ENCODE results near the gene MVK. TPM values are rescaled to one million over a fixed set of nuclear protein-coding genes. Genes with fewer than 3 reads are reported as not detected.

MVK gene
- total RNA-seq (2014; rRNA removed), result 13.8 and 15.3 TPM in 2 replicates
- polyA plus RNA-seq (2012), result 17.7 TPM

DNA sequence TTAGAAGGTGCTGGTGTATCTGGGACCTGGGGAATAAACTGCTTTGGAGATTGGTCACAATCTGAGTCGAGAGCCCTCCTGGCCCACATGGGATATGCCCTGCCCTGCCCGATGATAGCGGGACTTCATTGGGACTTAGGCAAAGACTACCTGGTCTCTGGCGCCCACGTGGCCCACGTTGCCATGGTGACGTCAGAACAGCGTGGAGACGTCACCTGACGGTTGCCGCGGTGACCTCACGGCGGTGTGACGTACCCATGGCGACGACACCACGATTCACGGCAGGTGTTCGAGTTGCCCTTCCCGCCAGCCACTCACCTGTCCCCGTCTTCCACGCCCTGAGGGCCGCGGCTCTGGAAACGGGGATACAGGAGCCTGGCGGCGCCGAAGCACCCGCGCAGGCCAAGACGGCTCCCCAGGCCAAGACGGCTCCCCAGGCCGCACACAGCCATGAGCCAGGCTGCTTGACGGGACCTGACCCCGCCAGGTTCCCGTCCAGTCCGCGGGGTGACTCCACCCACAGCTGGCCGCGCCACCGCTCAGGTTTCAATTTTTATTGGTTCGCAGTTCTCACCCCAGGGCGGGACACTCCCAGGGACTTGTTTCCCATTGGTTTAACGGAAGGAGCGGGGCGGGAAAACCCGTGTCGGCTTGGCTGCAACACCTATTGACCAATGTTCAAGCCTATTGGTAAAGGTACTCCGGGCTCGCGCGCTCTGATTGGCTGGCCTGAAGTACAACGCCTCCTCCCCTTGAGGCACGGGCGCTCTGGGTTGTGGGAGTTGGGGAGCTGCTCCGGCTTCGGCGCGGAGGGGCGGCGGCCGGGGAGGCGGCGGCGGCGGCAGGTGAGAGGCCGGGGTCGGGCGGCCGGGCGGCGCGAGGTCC is at the start of gene MVK, which contains the start of gene MMAB:
MVK (plus strand) TSS at position 766 of the 885 bp plus-strand sequence. CDS start 1,029 bp downstream, outside the sequence.
MMAB (minus strand) TSS at position 476 of the 885 bp plus-strand sequence; CDS start at position 452, 24 bp downstream.
- DNase-seq (ENCODE audit: low read depth), result peak; percentile 97

DNA sequence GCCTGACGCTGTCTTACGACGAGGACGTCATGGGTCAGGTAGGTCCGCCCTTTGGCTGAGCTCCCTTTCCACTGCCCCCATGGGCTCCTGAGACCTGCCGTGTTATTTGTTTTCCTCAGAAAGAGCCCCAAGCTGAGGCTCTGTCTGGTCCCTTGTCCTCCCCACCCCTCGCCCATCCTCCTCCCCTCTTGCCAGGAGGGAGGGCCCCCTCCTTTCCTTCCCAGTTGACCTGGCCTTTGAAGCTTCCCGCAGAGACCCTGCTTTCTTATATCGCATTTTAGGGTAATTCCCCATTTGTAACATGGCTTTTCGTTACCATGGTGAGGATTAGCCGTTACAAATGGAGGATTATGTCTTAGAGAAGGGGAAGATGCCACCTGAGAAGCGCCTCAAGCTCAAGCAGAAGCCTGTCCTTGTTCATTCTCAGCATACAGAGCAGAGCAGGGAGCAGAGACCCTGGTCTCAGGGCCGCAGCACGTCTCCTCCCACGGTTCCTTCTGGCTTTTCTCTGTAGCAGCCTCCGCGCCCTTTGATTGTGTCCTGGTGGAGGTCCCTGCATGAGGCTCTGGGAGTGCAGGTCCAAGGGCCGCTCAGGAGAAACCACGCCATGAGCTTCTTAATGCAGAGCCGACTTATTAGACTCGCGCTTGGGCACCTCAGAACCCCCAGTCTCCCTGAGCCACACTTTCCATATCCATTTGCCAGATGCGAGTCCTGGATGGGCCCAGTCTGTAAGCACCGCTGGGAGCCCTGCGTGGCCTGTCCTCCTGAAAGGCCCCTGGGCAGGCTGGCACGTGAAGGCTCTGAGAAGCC is 48.9 kb upstream of the MVK start:
- no peak for DNase-seq (ENCODE audit: low read depth)

DNA sequence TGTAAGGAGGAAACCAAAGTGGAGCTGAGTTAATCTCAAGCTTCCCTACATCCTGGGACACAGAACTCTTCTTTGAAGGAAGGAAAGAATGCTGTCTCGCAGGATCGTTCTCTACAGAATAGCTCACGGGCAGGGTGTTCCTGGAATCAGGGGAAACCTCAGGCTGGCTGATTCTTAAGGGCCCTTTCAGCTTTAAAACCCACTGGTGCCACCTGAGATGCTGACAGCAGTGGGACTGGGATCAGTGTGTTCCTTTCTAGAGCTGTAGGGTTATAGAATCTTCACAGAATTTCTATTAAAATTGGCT is 48.4 kb upstream of the MVK start:
- no peak for DNase-seq (ENCODE audit: low read depth)

DNA sequence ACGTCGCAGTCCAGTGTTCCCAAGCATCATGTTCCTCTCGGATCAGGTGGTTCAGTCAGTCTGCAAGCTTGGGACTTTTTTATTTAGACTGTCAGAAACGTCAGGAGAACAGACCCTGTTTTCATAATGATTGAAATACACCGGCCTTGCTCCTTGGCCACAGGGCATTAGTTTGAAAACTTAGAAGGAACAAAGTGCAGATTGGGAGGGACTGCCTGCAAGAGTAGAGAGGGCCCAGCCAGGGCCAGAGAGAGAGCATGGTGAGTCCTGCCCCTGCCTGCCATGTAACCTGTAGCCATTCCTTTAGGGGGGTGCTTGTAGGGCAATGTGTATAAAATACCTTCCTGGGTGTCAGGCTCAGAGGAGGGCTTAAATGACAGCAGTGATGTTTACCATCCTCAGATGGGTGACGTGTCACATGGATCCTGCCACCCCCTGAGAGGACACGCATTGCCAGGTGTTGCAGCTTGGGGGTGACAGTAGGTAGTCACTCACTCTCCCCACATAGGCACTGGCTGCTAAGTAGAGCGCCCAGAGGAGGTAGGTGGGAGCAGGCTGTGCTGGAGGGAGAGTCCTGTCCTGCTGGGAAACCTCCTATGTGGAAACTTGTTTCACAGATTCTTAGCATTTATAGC is 46.0 kb upstream of the MVK start:
- DNase-seq (ENCODE audit: low read depth), result no peak

DNA sequence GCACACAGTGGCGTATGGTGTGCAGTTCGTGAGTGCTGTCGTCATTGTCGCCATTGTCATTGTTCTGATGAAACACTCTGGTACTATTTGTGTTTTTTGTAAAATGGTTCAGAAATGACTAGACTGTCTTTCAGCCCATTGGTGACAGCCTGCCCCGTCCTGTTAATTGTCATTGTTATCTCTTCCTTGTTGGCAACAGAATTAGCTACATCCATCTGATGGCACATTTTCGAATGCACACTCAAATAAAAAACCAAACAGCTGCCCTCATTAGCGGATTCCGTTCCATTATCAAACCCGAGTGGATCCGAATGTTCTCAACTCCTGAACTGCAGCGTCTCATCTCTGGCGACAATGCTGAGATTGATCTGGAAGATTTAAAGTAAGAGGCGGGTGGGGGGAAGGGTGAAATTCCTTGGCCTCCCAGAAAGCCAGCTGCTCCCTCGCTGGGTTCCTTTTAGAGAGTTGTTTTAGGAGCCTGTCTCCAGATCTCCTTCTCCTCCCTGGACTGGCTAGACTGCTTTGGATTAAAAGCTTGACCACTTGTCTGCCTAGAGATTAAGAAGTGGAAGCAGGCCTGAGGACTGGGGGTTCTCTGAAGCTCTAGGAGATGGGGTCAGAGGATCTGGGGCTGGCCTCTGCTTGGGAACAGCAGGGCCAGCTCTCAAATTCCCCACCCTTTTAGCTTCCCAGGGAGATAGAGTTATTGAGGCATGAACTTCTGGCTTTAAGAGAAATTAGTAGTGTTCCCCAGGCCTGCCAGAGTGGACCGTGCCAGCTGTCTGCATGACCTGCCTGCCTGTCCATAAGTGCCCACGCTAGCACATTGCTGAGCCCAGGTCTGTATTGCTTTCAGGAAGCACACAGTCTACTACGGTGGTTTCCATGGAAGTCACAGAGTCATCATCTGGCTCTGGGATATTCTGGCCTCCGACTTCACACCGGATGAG is 43.6 kb upstream of the MVK start:
- DNase-seq (ENCODE audit: low read depth), result no peak

DNA sequence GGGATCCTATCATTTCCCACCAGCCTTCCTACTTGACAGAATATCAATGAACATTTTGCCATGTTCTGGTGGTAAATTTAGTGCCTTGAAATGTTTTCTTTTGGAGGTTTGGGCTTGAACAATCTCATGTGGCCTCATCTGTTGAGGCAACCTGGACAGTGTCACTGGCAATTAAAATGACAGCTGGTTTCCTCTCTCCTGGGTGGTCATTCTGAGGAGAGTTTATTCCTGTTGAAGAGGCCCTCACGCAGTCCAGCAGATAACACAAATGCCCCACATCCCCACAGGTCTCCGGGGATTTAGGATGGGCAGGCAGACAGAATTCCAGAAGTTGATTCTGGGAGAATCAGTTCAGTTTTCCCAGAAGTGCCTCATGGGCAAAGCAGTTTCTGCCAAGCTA is 42.2 kb upstream of the MVK start:
- no peak for DNase-seq (ENCODE audit: low read depth)

DNA sequence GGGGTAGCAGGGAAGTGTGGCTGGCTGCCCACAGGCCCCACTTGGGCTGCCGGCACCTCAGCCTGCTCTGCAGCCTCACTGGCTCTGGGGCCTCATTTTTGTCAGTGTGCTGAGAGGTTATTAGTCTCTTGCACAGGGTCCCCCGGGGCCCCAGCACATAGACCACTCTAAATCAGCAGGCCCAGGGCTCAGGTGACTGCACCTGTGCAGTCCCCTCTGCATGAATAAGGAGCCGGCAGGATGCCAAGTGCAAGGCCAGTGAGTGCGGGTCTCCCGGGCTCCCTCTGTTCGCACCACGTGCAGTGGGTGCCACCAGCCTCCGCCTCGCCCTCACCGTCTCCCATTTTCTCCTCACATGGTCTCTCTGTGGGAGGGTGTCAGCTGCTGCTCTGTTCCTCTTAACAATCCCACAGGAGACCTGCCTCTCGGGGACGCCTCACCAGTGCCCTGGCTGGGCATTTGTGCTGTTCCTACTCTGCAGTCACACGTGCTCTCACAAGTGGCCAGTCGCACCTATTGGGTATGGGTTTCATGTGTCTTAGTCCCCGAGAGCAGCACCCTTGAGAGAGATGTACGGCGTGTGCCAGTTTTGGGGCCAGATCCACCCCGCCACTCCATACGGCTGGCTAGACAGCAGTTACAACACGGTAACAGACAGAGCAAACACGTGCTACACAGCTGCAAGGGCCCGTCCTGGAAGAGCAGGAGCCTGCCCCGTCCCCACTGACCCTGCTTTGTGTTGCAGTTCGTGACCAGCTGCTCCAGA is 40.7 kb upstream of the MVK start:
- no peak for DNase-seq (ENCODE audit: low read depth)

DNA sequence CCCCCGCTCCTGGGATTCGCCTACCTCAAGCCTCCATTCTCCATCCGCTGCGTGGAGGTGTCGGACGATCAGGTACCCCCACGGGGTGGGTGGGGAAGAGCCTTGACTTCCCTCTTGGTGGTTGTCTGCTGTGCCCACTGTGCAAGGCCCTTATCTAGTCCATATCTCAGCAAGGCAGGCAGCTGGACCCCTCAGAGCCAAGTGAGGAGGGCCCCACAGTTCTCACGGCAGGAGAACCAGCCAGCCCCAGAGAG is 40.2 kb upstream of the MVK start:
- no peak for DNase-seq (ENCODE audit: low read depth)

DNA sequence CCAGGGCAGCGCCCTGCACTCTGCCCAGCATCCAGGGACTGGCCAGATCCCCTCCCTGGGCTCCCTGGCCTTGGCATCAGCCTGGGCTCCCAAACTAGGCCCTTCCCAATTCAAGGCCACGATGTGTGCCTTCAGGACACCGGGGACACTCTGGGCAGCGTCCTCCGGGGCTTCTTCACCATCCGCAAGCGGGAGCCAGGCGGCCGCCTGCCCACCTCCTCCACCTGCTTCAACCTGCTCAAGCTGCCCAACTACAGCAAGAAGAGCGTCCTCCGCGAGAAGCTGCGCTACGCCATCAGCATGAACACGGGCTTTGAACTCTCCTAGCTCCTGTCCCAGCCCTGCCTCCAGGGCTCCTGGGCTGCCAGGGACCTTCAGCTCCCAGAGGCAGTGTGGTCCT is 39.1 kb upstream of the MVK start:
- no peak for DNase-seq (ENCODE audit: low read depth)

DNA sequence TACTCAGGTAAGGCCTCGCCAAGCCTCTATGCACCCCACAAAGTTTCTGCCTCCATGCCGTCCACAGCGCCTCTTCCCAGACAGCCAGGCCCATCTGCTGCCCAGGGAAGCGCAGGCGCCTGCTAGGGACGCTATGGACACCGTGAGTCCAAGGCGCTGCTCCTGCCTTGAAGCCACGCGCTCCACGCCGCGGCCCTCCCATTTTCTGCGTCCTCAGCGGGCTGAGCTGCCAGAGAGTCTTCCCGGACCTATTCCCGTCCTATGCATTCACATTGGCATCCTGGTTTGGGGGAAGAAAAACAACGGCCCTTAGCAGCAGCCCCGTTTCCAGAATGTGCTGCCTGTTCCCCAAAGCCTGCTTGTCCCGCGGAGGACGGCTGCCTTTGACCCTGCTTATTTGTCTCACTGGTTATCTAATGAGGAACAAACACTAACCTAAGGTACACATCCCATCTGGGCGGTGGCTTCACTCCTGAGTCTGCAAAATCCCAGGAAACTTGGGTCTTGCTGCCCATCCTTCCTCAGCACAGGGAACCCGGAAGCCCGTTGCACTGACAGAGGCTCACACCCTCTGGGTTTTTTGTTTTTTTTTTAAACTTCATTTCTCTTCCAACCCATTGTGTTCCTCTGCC is 38.2 kb upstream of the MVK start:
- DNase-seq (ENCODE audit: low read depth), result no peak

DNA sequence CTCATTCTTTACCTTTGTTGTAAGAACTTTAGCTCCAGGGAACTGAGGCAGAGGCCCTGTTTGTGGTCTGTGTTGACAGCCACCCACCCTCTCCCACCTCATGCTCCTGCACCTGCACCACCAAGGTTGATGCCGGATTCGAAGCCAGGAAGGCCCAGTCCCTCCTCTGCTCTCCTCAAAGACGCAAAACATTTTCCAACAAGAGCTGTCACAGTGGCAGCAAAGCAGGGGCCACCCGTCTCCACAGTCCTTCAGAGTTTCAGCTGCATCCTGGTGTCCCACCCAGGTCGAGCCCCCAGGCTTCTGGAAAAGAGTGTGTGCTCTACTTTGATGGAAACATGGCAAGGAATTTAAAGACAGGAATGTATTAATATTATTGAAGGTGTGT is 37.7 kb upstream of the MVK start:
- DNase-seq (ENCODE audit: low read depth), result no peak

DNA sequence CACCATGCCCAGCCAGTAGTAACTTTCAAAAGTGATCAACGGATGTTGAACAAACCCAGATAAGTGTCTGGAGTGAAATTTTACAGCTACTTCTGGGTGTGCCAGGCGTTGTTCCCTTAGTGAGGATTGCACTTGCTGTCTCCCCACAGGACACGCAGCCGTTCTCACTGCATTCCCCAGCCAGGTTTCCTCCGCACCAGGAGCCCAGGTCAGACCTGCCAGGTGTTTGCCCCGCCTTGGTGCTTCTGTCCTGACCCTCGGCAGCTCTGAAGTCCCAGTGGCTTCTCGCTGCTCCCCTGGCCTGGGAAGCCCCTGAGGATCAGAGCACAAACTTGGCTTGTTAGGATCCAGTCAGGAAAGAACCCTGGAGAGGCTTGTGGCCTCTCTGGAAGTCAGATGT is 36.5 kb upstream of the MVK start:
- no peak for DNase-seq (ENCODE audit: low read depth)

DNA sequence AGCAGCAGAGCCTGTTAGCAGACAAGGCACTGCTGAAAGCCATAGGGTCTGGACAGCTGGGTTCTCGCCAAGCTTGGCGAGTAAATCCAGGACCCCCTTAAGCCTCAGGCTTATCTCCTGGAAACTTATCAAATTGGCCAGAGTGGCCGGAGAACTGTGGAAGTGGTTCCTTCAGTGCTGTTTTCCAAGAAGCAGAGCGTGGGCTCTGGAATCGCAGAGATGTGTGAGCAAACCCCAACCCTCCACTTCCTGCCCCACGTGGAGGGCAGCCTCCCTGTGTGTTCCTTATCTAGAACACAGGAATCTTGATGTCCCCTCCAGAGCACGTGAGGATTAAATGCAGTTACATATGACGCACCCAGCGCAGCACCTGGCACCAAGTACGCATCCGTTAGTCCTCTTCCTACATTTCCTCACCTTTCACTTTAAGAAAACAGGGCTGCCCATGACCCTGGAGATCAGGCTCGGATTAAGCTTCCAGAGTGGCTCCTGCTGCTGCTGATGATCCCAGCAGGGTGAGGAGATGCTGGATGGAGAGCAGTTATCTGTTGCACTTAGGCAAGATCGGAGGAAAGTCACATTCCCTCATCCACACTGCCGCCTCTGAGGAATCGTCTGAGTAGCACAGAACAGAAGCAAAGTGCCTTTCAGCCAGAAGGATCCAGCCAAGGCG is 35.3 kb upstream of the MVK start:
- no peak for DNase-seq (ENCODE audit: low read depth)

DNA sequence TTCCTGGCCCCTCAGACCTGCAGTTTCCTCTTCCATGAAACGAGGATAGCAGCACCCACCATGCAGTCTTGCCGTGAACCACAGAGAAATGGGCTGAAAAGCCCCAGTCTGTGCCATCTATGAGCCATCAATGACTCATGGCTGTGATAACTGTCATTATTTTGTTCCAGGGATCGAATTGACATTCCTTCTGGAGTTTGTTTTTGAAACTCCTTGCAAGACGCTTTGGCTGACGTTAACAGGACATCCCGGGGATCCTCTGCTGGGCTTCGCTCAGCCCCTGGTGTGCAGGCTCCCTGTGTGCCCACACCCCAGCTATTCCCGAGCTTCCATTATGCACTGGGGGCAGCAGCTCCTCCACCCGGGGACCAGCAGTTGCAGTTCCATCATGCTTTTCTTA is 34.1 kb upstream of the MVK start:
- peak; percentile 66 for DNase-seq (ENCODE audit: low read depth)

DNA sequence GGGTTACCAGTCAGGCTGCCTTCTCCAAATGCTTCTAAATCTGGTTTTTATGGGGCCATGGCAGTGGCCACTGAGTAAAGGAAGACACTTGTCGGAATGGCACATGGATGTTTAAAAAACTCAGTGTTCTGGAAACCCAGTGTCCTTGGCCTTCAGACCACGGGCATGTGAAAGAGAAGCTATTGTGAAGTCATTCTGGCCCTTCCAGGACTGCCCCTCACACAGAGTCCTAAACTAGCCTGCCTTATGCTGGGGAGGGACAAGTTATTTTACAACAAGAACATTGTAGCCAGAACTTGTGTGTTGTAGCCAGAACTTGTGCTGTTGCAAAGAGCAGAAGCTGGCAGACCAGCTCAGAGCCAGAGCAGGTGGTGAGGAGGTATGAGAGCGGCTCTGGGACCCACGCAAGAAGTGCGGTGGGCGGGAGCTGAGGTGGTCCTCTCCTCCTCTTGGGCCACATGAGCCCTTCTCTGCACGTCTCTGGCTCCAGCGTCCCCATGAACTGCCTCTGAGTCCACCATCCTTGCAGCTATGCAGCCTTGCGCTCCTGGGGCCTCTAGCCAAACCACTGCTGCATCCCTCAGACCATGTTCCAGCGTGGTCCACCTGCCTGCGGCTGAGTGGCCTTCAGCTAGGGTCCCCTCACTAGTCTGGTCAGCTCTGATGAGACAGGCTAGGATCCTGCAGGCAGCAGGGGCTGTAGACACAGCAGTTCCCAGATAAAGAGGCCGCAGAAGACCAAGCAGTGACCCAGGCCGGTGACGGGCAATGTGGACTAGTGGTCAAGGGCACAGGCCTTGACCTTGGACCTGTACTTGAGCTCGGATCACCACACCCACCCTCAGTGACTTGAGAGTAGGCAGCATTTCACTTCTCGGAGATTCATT is 32.8 kb upstream of the MVK start:
- no peak for DNase-seq (ENCODE audit: low read depth)

DNA sequence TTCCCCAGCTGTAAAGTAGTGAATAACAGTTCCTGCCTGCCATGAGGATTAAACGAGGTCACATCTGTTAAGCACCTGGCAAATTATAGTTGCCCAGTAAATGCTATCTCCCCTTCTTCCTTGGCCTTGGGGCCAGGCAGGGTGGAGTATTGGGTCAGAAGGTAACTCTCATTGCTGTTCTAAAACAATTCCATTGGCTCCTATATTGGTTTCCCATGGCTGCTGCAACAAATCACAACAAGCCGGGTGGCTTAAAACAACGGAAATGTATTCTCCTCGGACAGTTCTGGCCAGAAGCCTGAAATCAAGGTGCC is 32.2 kb upstream of the MVK start:
- peak; percentile 15 for DNase-seq (ENCODE audit: low read depth)

DNA sequence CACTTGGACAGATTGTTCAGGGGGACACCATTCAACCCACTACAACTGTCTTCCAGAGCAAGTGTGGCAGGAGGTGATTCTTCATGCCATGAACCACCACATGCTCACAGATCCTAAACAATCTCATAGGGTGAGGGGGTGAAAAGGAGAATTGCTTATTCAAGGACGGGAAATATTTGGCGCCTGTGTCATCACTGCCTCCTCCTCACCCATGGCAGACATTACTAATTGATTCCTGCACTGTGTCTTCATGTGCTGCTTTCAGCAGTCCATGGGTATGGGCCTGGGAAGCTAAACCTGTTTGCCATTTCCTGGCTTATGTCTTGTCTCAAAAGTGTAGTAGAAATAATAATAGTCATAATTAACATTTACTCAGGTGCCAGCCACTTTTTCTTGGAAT is 31.6 kb upstream of the MVK start:
- DNase-seq (ENCODE audit: low read depth), result peak; percentile 57

DNA sequence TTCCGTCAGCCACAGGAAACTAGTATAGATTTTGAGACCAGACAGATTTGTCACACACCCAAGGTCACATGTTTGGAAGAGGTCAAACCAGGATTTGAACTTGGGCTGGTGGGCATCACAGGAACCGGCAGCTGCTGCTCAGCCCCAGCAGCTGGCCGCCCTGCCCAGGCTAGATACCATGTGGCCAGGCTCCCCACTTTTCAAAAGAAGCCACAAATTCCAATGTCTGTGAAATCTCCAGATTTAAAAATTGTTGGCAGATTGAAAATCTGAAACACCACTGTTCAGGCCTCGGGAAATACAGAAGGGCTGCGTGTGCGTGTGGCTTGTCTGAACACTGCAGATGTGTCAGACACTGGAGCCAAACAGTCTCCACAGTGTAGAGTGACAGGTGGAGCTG is 30.7 kb upstream of the MVK start:
- peak; percentile 72 for DNase-seq (ENCODE audit: low read depth)
